HepG2 (cell line): ENCODE results near the gene RTN4RL2. TPM values are rescaled to one million over a fixed set of nuclear protein-coding genes. Genes with fewer than 3 reads are reported as not detected.

Experiments
- ARHGAP35 ChIP-seq: sonication (generic); formaldehyde crosslinking; IDR thresholded peaks from 2 replicates; pipeline ENCODE4 v1.9.0; 2022; ENCODE audit warnings: mild to moderate bottlenecking, inconsistent platforms, moderate library complexity, missing genetic modification reagents, borderline replicate concordance
- CEBPB ChIP-seq: IDR thresholded peaks from 2 replicates; pipeline ENCODE4 v1.6.1; 2011; ENCODE audit warnings: low read depth, low read length, improper control_type of control experiment, borderline replicate concordance
- EZH2 ChIP-seq: conservative IDR thresholded peaks from 2 replicates; pipeline ENCODE4 v1.6.1; 2012; ENCODE audit warnings: mild to moderate bottlenecking, low read depth, low read length, moderate library complexity
- HNRNPH1 ChIP-seq: fragments of 200-400 bp; formaldehyde crosslinking; optimal IDR thresholded peaks from 2 replicates; pipeline ENCODE3; 2017; ENCODE audit warnings: mild to moderate bottlenecking, low read depth, low read length
- MIXL1 ChIP-seq: IDR thresholded peaks from 2 replicates; pipeline ENCODE4 v1.6.1; 2016
- MXI1 ChIP-seq: IDR thresholded peaks from 3 replicates; pipeline ENCODE4 v1.6.1; 2012; ENCODE audit warnings: low read depth, low read length, inconsistent platforms, borderline replicate concordance
- NFIC ChIP-seq: IDR thresholded peaks from 2 replicates; pipeline ENCODE4 v1.6.1; 2012; ENCODE audit warnings: mild to moderate bottlenecking, low read length, inconsistent platforms
- NKX3-1 ChIP-seq: sonication (generic); formaldehyde crosslinking; IDR thresholded peaks from 2 replicates; pipeline ENCODE4 v1.5.0; 2020; ENCODE audit warnings: missing genetic modification reagents
- PITX1 ChIP-seq: sonication (generic); formaldehyde crosslinking; IDR thresholded peaks from 2 replicates; pipeline ENCODE4 v1.5.1; 2020; ENCODE audit warnings: mild to moderate bottlenecking, missing genetic modification reagents
- PLRG1 ChIP-seq: fragments of 450-650 bp; conservative IDR thresholded peaks from 2 replicates; pipeline ENCODE4 v1.6.1; 2016
- SAFB2 ChIP-seq: sonication (generic); formaldehyde crosslinking; IDR thresholded peaks from 2 replicates; pipeline ENCODE4 v1.5.1; 2020; ENCODE audit warnings: missing genetic modification reagents, low read depth, mild to moderate bottlenecking, borderline replicate concordance
- SALL2 ChIP-seq: sonication (generic); formaldehyde crosslinking; IDR thresholded peaks from 2 replicates; pipeline ENCODE4 v1.8.1; 2023; ENCODE audit warnings: mild to moderate bottlenecking, missing genetic modification reagents, inconsistent platforms
- SMAD1 ChIP-seq: sonication (generic); formaldehyde crosslinking; IDR thresholded peaks from 2 replicates; pipeline ENCODE4 v1.4.0; 2020; ENCODE audit warnings: missing genetic modification reagents, low read depth, mild to moderate bottlenecking, borderline replicate concordance
- XRCC5 ChIP-seq: fragments of 200-400 bp; formaldehyde crosslinking; optimal IDR thresholded peaks from 2 replicates; pipeline ENCODE3; 2017; ENCODE audit warnings: mild to moderate bottlenecking, low read length
- ZKSCAN8 ChIP-seq: IDR thresholded peaks from 2 replicates; pipeline ENCODE4 v1.6.1; 2016; ENCODE audit warnings: borderline replicate concordance, missing genetic modification reagents, missing compliant biosample characterization
- ZMAT3 ChIP-seq: sonication (generic); formaldehyde crosslinking; conservative IDR thresholded peaks from 2 replicates; pipeline ENCODE4 v1.7.0; 2021; ENCODE audit warnings: missing genetic modification reagents
- ZNF280B ChIP-seq: sonication (generic); formaldehyde crosslinking; IDR thresholded peaks from 2 replicates; pipeline ENCODE4 v1.5.0; 2020; ENCODE audit warnings: missing genetic modification reagents, mild to moderate bottlenecking, borderline replicate concordance
- ZNF547 ChIP-seq: sonication (generic); formaldehyde crosslinking; IDR thresholded peaks from 2 replicates; pipeline ENCODE4 v1.5.1; 2020; ENCODE audit warnings: mild to moderate bottlenecking, missing genetic modification reagents
- ZNF639 ChIP-seq: conservative IDR thresholded peaks from 2 replicates; pipeline ENCODE4 v1.6.1; 2018; ENCODE audit warnings: missing genetic modification reagents
- ZNF883 ChIP-seq: sonication (generic); formaldehyde crosslinking; IDR thresholded peaks from 2 replicates; pipeline ENCODE4 v1.5.1; 2020; ENCODE audit warnings: mild to moderate bottlenecking, missing genetic modification reagents; ENCODE audit errors: not compliant biosample characterization
- ZNF891 ChIP-seq: sonication (generic); formaldehyde crosslinking; IDR thresholded peaks from 2 replicates; pipeline ENCODE4 v1.5.0; 2020; ENCODE audit warnings: mild to moderate bottlenecking, missing genetic modification reagents
- polyA plus RNA-seq, 8 experiments: library from polyadenylated mRNA; depleted of rRNA in 3 of 8; stranded (reverse) in 7 of 8; unstranded in 1 of 8; fragments of >200 nt; fragmentation: Illumina TruSeq in 4 of 8; extraction: Trizol in 4 of 8; gene quantifications; 2 replicates each; pipeline versions ENCODE4 v1.2.1 to v1.2.3, GENCODE V29; 2011 to 2016; ENCODE audit warnings: low read depth in 4 of 8, missing spikeins in 1 of 8, mixed read lengths in 1 of 8; ENCODE audit not compliant: insufficient read depth in 1 of 8
- total RNA-seq, 5 experiments: library from RNA; depleted of rRNA; stranded (reverse); fragments of >200 nt; fragmentation: Illumina TruSeq; extraction: Trizol; gene quantifications; 2 replicates each; pipeline ENCODE4 v1.2.3, GENCODE V29; 2016; ENCODE audit warnings: low read depth in 1 of 5
- TF ChIP-seq, protein P1 (sequence below): sonication (generic); formaldehyde crosslinking; IDR thresholded peaks from 2 replicates; pipeline ENCODE4 v1.4.0; 2020; ENCODE audit warnings: low read depth, missing genetic modification reagents
- TF ChIP-seq, protein P2 (sequence below): sonication (generic); formaldehyde crosslinking; IDR thresholded peaks from 2 replicates; pipeline ENCODE4 v1.4.0; 2020; ENCODE audit warnings: mild to moderate bottlenecking, missing genetic modification reagents

RTN4RL2 gene
- total and polyA plus RNA-seq, 2 of the 13 experiments (the other 11 are each of a cell fraction or from before 2014, with no cell fraction given), result 1.3 to 4.3 TPM

- TF ChIP-seq, protein P1, sequence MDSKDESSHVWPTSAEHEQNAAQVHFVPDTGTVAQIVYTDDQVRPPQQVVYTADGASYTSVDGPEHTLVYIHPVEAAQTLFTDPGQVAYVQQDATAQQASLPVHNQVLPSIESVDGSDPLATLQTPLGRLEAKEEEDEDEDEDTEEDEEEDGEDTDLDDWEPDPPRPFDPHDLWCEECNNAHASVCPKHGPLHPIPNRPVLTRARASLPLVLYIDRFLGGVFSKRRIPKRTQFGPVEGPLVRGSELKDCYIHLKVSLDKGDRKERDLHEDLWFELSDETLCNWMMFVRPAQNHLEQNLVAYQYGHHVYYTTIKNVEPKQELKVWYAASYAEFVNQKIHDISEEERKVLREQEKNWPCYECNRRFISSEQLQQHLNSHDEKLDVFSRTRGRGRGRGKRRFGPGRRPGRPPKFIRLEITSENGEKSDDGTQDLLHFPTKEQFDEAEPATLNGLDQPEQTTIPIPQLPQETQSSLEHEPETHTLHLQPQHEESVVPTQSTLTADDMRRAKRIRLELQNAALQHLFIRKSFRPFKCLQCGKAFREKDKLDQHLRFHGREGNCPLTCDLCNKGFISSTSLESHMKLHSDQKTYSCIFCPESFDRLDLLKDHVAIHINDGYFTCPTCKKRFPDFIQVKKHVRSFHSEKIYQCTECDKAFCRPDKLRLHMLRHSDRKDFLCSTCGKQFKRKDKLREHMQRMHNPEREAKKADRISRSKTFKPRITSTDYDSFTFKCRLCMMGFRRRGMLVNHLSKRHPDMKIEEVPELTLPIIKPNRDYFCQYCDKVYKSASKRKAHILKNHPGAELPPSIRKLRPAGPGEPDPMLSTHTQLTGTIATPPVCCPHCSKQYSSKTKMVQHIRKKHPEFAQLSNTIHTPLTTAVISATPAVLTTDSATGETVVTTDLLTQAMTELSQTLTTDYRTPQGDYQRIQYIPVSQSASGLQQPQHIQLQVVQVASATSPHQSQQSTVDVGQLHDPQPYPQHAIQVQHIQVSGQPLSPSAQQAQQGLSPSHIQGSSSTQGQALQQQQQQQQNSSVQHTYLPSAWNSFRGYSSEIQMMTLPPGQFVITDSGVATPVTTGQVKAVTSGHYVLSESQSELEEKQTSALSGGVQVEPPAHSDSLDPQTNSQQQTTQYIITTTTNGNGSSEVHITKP (CRISPR knock-in tag), result no peak
- TF ChIP-seq XRCC5 (no peak), ZNF547 (CRISPR knock-in tag) (peak; percentile 49; the same call in 1 of the 2 replicates), MXI1 (no peak; the same call in 2 of the 3 replicates), ZNF883 (CRISPR knock-in tag) (no peak), ZNF891 (CRISPR knock-in tag) (peak; percentile 54; the same call in 1 of the 2 replicates), EZH2 (no peak), NKX3-1 (0 out of 2 replicates have a peak, but pooled peaks have one; percentile 24), ARHGAP35 (CRISPR knock-in tag) (no peak), CEBPB (no peak), PLRG1 (no peak), HNRNPH1 (no peak), NFIC (0 out of 2 replicates have a peak, but pooled peaks have one; percentile 7), ZMAT3 (CRISPR knock-in tag) (no peak; the same call in 1 of the 2 replicates), SAFB2 (CRISPR knock-in tag) (no peak), PITX1 (CRISPR knock-in tag) (no peak), SMAD1 (CRISPR knock-in tag) (no peak), ZNF280B (CRISPR knock-in tag) (peak; percentile 92), SALL2 (no peak; the same call in 1 of the 2 replicates), ZNF639 (no peak), ZKSCAN8 (CRISPR knock-in tag) (no peak), MIXL1 (CRISPR knock-in tag) (no peak)
- TF ChIP-seq, protein P2, sequence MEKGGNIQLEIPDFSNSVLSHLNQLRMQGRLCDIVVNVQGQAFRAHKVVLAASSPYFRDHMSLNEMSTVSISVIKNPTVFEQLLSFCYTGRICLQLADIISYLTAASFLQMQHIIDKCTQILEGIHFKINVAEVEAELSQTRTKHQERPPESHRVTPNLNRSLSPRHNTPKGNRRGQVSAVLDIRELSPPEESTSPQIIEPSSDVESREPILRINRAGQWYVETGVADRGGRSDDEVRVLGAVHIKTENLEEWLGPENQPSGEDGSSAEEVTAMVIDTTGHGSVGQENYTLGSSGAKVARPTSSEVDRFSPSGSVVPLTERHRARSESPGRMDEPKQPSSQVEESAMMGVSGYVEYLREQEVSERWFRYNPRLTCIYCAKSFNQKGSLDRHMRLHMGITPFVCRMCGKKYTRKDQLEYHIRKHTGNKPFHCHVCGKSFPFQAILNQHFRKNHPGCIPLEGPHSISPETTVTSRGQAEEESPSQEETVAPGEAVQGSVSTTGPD (CRISPR knock-in tag), result no peak
Observed at GRCh38 chr11:57515332-57516060, 55.2 kb downstream of the RTN4RL2 start, which contains the start of gene SLC43A1 (continued).
